ENCODE measurements around the gene CALR3. TPM values are rescaled to one million over a fixed set of nuclear protein-coding genes. Genes with fewer than 3 reads are reported as not detected.
"Not testable (repeated sequence)": the region's sequence is repeated elsewhere in the genome, so short reads cannot be mapped to it uniquely, and the experiment has no call there.

The CALR3 gene
- total and polyA plus RNA-seq, 4 donors: 0.20 to 0.39 TPM; not detected in 2

- no peak for DNase-seq (ENCODE audit: low read depth in 4 of 6, low spot score in 6 of 6)
- peaks cover 32% of the 10 kb centered on the region for H3K4me1 ChIP-seq (ENCODE audit: control insufficient read depth, insufficient read depth, low read length)
- H3K27me3 ChIP-seq (ENCODE audit: control insufficient read depth, insufficient read depth, low read length): no peaks in the 10 kb centered on the region
- peaks cover 9% of the 10 kb centered on the region for H3K36me3 ChIP-seq (ENCODE audit: control insufficient read depth, insufficient read depth, low read length)
- WGBS (ENCODE audit: insufficient coverage): 83% methylated on average over 4 of the region's 6 CpGs
- no peak overlapping the region for H3K4me3 ChIP-seq (ENCODE audit: low read depth, low read length)
- H3K9me3 ChIP-seq (ENCODE audit: control insufficient read depth, insufficient read depth, low read length): no peaks in the 10 kb centered on the region
- H3K27ac ChIP-seq (ENCODE audit: low read depth, low read length): no peak overlapping the region
These were observed 46.5 kb downstream of the CALR3 start for GRCh38 chr19:16449330-16449961.

DNA sequence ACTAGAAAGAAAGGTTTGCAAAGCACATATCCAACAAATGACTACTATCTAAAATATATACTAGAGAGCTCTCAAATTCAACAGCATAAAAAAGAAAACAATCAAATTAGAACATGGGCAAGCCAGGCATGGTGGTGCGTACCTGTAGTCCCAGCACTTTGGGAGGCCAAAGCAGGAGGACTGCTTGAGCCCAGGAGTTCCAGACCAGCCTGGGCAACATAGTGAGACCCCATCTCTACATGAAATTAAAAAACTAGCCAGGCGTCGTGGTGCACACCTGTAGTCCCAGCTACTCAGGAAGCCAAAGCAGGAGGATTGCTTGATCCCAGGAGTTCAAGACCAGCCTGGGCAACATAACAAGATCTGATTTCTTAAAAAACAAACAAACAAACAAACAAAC is 47.1 kb downstream of the CALR3 start:
- H3K9me3 ChIP-seq (ENCODE audit: control insufficient read depth, insufficient read depth, low read length); H3K4me3 ChIP-seq (ENCODE audit: low read depth, low read length); H3K27ac ChIP-seq (ENCODE audit: low read depth, low read length); DNase-seq (ENCODE audit: low read depth in 4 of 6, low spot score in 6 of 6); H3K27me3 ChIP-seq (ENCODE audit: control insufficient read depth, insufficient read depth, low read length): not testable (repeated sequence)
- peaks cover 26% of the 10 kb centered on the region for H3K4me1 ChIP-seq (ENCODE audit: control insufficient read depth, insufficient read depth, low read length)
- H3K36me3 ChIP-seq (ENCODE audit: control insufficient read depth, insufficient read depth, low read length): peaks cover 11% of the 10 kb centered on the region
- WGBS (ENCODE audit: insufficient coverage): 100% methylated on average over 3 of the region's 3 CpGs

- peaks cover 11% of the 10 kb centered on the region for H3K36me3 ChIP-seq (ENCODE audit: control insufficient read depth, insufficient read depth, low read length)
- peak in 1 of 6 donors; percentile 27 for DNase-seq (ENCODE audit: low read depth in 4 of 6, low spot score in 6 of 6)
- peak overlapping the region; percentile 73 for H3K27ac ChIP-seq (ENCODE audit: low read depth, low read length)
- WGBS (ENCODE audit: insufficient coverage): 48% methylated on average over 6 of the region's 9 CpGs
- H3K9me3 ChIP-seq (ENCODE audit: control insufficient read depth, insufficient read depth, low read length): no peaks in the 10 kb centered on the region
- H3K4me3 ChIP-seq (ENCODE audit: low read depth, low read length): no peak overlapping the region
- H3K4me1 ChIP-seq (ENCODE audit: control insufficient read depth, insufficient read depth, low read length): peaks cover 33% of the 10 kb centered on the region
- H3K27me3 ChIP-seq (ENCODE audit: control insufficient read depth, insufficient read depth, low read length): no peaks in the 10 kb centered on the region
These were observed 49.1 kb downstream of the CALR3 start for GRCh38 chr19:16446724-16447368.

DNA sequence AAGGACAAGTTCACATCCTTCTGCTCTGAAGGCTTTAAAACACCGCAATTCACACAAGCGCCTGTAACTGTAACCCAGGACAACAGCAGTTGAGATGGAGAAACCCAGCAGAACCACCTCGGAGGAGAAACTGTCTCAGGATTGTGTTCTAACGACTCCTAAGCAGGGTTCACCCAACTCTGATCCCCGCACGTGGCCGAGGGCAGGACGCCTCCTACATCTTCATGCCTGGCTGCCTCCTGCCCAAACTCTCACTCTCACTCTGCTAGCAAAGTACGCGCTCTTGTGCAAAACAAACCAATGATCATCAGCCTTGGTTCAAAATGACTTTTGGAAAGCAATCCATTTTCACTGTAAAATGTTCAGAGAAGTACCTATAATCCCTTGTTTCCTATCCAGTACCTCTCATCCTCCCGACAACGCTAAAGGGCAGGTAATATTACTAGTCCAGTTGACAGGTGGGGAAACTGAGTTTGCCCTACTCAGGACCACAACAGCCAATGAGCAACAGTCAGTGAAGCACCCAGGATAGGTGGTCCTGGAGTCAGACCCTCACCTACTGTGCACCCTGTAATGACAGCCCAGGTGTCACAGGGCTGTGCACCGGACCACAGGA is 49.8 kb downstream of the CALR3 start:
- H3K36me3 ChIP-seq (ENCODE audit: control insufficient read depth, insufficient read depth, low read length): peaks cover 16% of the 10 kb centered on the region
- peaks cover 37% of the 10 kb centered on the region for H3K4me1 ChIP-seq (ENCODE audit: control insufficient read depth, insufficient read depth, low read length)
- no peaks in the 10 kb centered on the region for H3K9me3 ChIP-seq (ENCODE audit: control insufficient read depth, insufficient read depth, low read length)
- WGBS (ENCODE audit: insufficient coverage): 68% methylated on average over 11 of the region's 13 CpGs
- no peaks in the 10 kb centered on the region for H3K27me3 ChIP-seq (ENCODE audit: control insufficient read depth, insufficient read depth, low read length)
- peak overlapping the region; percentile 73 for H3K27ac ChIP-seq (ENCODE audit: low read depth, low read length)
- DNase-seq (ENCODE audit: low read depth in 4 of 6, low spot score in 6 of 6): no peak
- no peak overlapping the region for H3K4me3 ChIP-seq (ENCODE audit: low read depth, low read length)

DNA sequence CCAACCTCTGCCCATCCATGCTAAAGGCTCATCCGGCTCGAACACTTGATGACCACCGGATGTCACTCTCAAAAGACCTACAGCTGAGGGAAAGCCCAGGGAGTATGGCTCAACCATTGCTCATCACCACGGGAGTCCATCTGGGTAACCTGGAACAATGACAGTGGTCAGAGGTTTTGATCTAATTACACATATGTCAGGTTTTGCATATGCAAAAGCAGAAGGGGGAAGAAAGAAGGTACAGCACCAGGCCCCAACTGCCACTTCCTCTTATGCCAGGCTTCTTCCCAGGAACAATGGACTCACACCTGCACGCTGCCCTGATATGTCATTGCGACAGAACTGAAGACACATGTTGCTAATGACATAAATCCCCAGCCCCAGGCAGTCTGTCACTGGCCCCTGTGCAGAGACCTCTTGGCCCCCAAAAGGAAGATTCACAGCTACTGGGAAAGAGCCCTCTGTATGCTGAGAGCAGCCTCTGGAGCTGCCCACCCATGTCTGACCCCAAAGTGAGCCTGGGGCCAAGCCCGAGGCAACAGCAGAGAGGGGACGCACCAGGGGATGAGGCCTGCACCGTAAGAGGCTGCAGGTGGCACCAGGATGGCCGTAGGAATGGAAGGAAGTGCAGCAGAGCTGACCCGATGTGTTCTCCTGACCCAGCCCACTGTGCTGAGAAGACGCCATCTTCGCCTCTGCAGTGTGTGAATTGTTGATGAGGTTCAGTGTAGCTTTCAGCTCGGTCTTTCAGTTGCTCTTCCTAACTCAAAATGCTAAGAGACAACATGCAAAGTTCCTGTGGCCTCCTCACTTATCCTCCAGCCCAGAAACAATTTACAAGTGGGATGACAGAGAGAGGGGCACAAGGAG is 50.5 kb downstream of the CALR3 start:
- DNase-seq (ENCODE audit: low read depth in 4 of 6, low spot score in 6 of 6): no peak
- Histone ChIP-seq H3K27ac (ENCODE audit: low read depth, low read length) (no peak overlapping the region), H3K36me3 (ENCODE audit: control insufficient read depth, insufficient read depth, low read length) (peaks cover 23% of the 10 kb centered on the region), H3K9me3 (ENCODE audit: control insufficient read depth, insufficient read depth, low read length) (no peaks in the 10 kb centered on the region), H3K27me3 (ENCODE audit: control insufficient read depth, insufficient read depth, low read length) (no peaks in the 10 kb centered on the region), H3K4me1 (ENCODE audit: control insufficient read depth, insufficient read depth, low read length) (peaks cover 37% of the 10 kb centered on the region), H3K4me3 (ENCODE audit: low read depth, low read length) (no peak overlapping the region)
- WGBS (ENCODE audit: insufficient coverage): 77% methylated on average over 13 of the region's 14 CpGs

DNA sequence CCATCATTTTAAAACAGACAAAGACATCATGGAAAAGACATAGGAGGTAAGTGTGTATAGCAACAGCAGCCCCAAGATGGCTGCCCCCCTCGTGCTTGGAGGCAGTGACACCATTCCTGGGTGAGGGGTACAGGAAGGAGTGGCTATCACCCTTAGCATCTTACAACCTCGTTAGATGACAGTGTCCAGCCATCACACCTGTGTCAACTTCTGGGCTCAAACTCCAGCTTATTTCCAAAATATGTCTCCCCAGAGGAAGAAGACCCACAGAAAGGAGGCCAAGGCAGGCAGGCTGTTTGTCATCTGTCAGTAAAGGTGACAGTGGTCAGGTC is 51.7 kb downstream of the CALR3 start:
- H3K27me3 ChIP-seq (ENCODE audit: control insufficient read depth, insufficient read depth, low read length): no peaks in the 10 kb centered on the region
- no CpG with 5 or more reads among the region's 2 CpGs for WGBS (ENCODE audit: insufficient coverage)
- no peak for DNase-seq (ENCODE audit: low read depth in 4 of 6, low spot score in 6 of 6)
- peaks cover 37% of the 10 kb centered on the region for H3K4me1 ChIP-seq (ENCODE audit: control insufficient read depth, insufficient read depth, low read length)
- no peak overlapping the region for H3K27ac ChIP-seq (ENCODE audit: low read depth, low read length)
- no peaks in the 10 kb centered on the region for H3K9me3 ChIP-seq (ENCODE audit: control insufficient read depth, insufficient read depth, low read length)
- H3K36me3 ChIP-seq (ENCODE audit: control insufficient read depth, insufficient read depth, low read length): peaks cover 31% of the 10 kb centered on the region
- H3K4me3 ChIP-seq (ENCODE audit: low read depth, low read length): no peak overlapping the region

- no peaks in the 10 kb centered on the region for H3K9me3 ChIP-seq (ENCODE audit: control insufficient read depth, insufficient read depth, low read length)
- H3K4me1 ChIP-seq (ENCODE audit: control insufficient read depth, insufficient read depth, low read length): peaks cover 37% of the 10 kb centered on the region
- peaks cover 42% of the 10 kb centered on the region for H3K36me3 ChIP-seq (ENCODE audit: control insufficient read depth, insufficient read depth, low read length)
- no peak overlapping the region for H3K4me3 ChIP-seq (ENCODE audit: low read depth, low read length)
- DNase-seq (ENCODE audit: low read depth in 4 of 6, low spot score in 6 of 6): peak in 1 of 6 donors; percentile 24
- 30% methylated on average over 16 of the region's 19 CpGs for WGBS (ENCODE audit: insufficient coverage)
- H3K27ac ChIP-seq (ENCODE audit: low read depth, low read length): peak overlapping the region; percentile 61
- H3K27me3 ChIP-seq (ENCODE audit: control insufficient read depth, insufficient read depth, low read length): no peaks in the 10 kb centered on the region
These were observed 53.3 kb downstream of the CALR3 start for GRCh38 chr19:16442386-16443276.

GRCh38 chr19:16441661-16442162 is 54.3 kb downstream of the CALR3 start:
- H3K36me3 ChIP-seq (ENCODE audit: control insufficient read depth, insufficient read depth, low read length): peaks cover 42% of the 10 kb centered on the region
- H3K27ac ChIP-seq (ENCODE audit: low read depth, low read length): no peak overlapping the region
- H3K4me1 ChIP-seq (ENCODE audit: control insufficient read depth, insufficient read depth, low read length): peaks cover 30% of the 10 kb centered on the region
- H3K9me3 ChIP-seq (ENCODE audit: control insufficient read depth, insufficient read depth, low read length): no peaks in the 10 kb centered on the region
- 56% methylated on average over 12 of the region's 14 CpGs for WGBS (ENCODE audit: insufficient coverage)
- DNase-seq (ENCODE audit: low read depth in 4 of 6, low spot score in 6 of 6): no peak
- no peaks in the 10 kb centered on the region for H3K27me3 ChIP-seq (ENCODE audit: control insufficient read depth, insufficient read depth, low read length)
- H3K4me3 ChIP-seq (ENCODE audit: low read depth, low read length): no peak overlapping the region

All from spinal cord (tissue), 10 donors.